ENCODE results near the gene ALG9. TPM values are rescaled to one million over a fixed set of nuclear protein-coding genes. Genes with fewer than 3 reads are reported as not detected.

Gene ALG9
- total RNA-seq, 2 experiments from 2014 or later = 29.2 to 31.1 TPM

DNA sequence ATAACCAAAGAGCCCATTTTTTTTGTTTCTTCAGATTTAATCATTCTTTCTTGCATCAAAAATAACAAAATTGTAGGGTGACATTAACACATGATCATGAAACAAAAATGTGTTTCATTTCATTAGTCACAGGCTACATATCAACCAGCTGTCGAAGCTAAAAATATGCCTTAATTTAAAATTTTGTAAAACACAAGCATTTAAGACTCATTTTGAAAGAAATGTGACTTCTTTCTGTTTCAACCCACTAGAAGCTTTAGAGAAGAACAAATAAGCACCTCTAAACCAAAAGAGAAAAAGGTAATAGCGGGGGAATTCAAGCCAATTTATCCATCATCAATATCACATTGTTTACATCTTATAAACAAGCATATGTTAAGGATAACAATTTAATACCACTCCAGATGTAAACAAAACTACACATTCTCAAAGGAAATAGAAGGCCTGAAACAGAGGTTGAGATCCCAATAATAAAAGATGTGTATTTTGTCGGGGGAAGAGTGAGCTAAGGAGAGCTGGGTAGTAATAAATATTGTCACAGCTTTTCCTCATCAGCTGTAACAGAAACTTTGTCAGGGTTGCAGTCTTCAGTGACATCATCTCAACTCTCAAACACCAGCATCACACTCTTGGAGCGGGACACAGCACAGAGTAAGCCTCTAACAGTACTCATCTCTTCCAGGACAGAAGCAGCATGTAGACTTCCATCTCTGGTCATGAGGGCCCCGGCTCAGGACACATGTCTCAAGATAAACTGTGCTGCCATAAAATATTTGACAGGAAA, 42.0 kb downstream of the ALG9 start:
- CTCF ChIA-PET = interaction anchor here (0.9 to 1.6 kb wide), 2 partner anchors 12 to 225 kb away, joined by 3 to 4 read pairs; no protein-coding TSS in a partner anchor
- Mint-ChIP-seq H3K4me3 (no peak overlapping the region), H3K27ac (no peak overlapping the region), H3K36me3 (ENCODE audit: low read depth) (peaks cover 35% of the 10 kb centered on the region), H3K4me1 (ENCODE audit: low read depth) (no peaks in the 10 kb centered on the region), H3K27me3 (ENCODE audit: low read depth) (no peaks in the 10 kb centered on the region), H3K9me3 (ENCODE audit: insufficient read depth) (no peaks in the 10 kb centered on the region)
- no peak for DNase-seq
- ATAC-seq = no peak
- POLR2A ChIA-PET = no interaction called here

DNA sequence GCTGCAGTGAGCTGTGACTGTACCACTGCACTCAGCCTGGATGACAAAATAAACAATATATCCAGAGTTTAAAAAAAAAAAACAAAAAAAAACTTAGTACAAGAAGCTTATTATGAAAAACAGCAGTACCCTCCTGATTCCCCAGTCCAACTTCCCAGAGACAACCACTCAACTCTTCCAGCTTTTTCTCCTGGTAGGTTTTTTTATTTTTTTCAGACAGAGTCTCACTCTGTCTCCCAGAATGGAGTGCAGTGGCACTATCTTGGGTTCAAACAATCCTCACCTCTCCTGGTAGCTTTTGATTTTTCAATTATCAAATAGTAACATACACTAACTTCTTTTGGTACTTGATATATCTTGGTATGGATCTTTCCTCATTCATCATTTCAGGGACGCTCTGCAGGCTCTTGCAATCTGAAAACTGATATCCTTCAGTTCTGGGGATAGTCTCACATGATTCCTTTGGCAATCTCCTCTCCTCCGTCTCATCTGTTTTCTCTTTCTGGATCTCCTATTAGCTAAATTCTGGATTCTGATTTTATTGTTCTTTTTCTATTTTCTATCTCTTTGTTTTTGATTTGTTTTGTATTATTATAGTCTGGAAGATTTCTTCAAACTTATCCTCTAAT, 44.9 kb downstream of the ALG9 start:
- Mint-ChIP-seq H3K4me3 (no peak overlapping the region), H3K36me3 (ENCODE audit: low read depth) (peaks cover 22% of the 10 kb centered on the region), H3K27ac (no peak overlapping the region), H3K9me3 (ENCODE audit: insufficient read depth) (no peaks in the 10 kb centered on the region), H3K27me3 (ENCODE audit: low read depth) (no peaks in the 10 kb centered on the region), H3K4me1 (ENCODE audit: low read depth) (no peaks in the 10 kb centered on the region)
- ChIA-PET CTCF (interaction anchor here (0.7 to 1.1 kb wide), 2 partner anchors 20 to 49 kb away, joined by 3 to 5 read pairs; no protein-coding TSS in a partner anchor), POLR2A (no interaction called here)
- DNase-seq = no peak
- no peak for ATAC-seq

DNA sequence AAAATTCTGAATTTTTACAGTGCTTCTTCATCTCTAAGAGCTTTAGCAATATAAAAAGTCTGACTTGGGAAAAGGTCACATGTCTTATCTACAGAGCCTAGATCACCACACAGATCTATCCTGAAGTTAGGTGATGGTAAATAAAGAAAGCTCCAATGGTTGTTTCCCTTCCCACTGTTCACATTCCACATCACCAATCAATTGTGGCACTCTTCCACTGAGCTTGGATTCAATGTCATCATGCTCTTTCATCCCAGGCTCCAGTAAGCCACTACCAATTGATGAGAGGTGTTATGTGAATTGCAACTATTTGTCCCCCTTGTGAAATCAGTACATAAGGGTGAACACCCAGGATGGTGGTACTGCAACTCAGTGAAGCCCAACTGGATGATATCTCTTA, 47.8 kb downstream of the ALG9 start:
- Mint-ChIP-seq H3K9me3 (ENCODE audit: insufficient read depth) (no peaks in the 10 kb centered on the region), H3K27ac (no peak overlapping the region), H3K36me3 (ENCODE audit: low read depth) (peaks cover 8% of the 10 kb centered on the region), H3K4me3 (no peak overlapping the region), H3K27me3 (ENCODE audit: low read depth) (no peaks in the 10 kb centered on the region), H3K4me1 (ENCODE audit: low read depth) (no peaks in the 10 kb centered on the region)
- ChIA-PET POLR2A (no interaction called here), CTCF (interaction anchor here (0.9 to 2.2 kb wide), 4 partner anchors 17 to 237 kb away, joined by 3 to 8 read pairs (median 3); no protein-coding TSS in a partner anchor)
- ATAC-seq = no peak
- DNase-seq = no peak

DNA sequence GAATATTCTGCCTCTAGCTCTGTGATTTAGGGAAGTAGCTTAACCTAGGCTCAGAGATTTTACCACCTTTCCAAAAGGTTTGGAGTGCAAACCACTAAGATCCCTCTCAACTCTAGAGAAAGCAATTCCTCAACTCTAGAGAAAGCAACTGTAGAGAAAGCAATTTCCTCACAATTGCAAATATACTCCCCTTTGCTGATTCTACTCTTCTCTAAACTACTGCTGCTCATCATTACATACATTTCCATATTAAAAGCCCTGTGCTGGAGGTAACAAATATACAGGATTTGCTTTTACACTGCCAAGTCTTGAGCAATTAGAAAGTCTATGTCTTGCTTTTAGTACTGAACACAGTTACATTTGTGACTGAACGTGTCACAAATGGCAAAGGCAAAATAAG, 48.2 kb downstream of the ALG9 start:
- ChIA-PET POLR2A (interaction anchor here (0.7 kb wide), 1 partner anchor 10 kb away, joined by 3 read pairs; no protein-coding TSS in a partner anchor), CTCF (interaction anchor here (0.9 to 2.2 kb wide), 4 partner anchors 17 to 236 kb away, joined by 3 to 8 read pairs (median 3); no protein-coding TSS in a partner anchor)
- Mint-ChIP-seq H3K4me1 (ENCODE audit: low read depth) (no peaks in the 10 kb centered on the region), H3K27me3 (ENCODE audit: low read depth) (no peaks in the 10 kb centered on the region), H3K27ac (no peak overlapping the region), H3K4me3 (no peak overlapping the region), H3K36me3 (ENCODE audit: low read depth) (peaks cover 5% of the 10 kb centered on the region), H3K9me3 (ENCODE audit: insufficient read depth) (no peaks in the 10 kb centered on the region)
- no peak for DNase-seq
- ATAC-seq = no peak

DNA sequence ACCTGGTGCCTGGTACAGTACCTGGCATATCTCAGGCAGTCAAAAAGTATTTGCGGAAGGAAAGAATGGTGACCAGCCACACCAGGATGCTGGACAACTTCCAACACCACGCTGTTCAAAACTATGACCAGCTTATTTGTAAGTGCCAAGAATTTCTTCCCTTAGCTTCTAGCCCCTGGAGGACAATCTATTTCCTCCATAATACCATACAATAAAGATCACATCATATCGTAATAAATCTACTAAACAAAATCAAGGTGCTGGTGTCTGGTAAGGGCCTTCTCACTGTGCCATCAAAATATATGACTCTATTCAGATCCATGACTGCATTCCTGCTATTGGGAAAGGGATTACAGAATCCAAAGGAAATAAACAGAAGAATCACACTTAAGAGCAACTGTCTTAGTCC, 51.5 kb downstream of the ALG9 start:
- H3K27ac Mint-ChIP-seq = no peak overlapping the region
- ChIA-PET CTCF (interaction anchor here (0.9 to 1.2 kb wide), 2 partner anchors 43 to 233 kb away, joined by 3 to 4 read pairs; no protein-coding TSS in a partner anchor), POLR2A (no interaction called here)
- H3K36me3 Mint-ChIP-seq (ENCODE audit: low read depth) = peaks cover 2% of the 10 kb centered on the region
- peaks cover 3% of the 10 kb centered on the region for H3K4me1 Mint-ChIP-seq (ENCODE audit: low read depth)
- ATAC-seq (no peak), DNase-seq (no peak)
- no peaks in the 10 kb centered on the region for H3K9me3 Mint-ChIP-seq (ENCODE audit: insufficient read depth)
- no peak overlapping the region for H3K4me3 Mint-ChIP-seq
- no peaks in the 10 kb centered on the region for H3K27me3 Mint-ChIP-seq (ENCODE audit: low read depth)

DNA sequence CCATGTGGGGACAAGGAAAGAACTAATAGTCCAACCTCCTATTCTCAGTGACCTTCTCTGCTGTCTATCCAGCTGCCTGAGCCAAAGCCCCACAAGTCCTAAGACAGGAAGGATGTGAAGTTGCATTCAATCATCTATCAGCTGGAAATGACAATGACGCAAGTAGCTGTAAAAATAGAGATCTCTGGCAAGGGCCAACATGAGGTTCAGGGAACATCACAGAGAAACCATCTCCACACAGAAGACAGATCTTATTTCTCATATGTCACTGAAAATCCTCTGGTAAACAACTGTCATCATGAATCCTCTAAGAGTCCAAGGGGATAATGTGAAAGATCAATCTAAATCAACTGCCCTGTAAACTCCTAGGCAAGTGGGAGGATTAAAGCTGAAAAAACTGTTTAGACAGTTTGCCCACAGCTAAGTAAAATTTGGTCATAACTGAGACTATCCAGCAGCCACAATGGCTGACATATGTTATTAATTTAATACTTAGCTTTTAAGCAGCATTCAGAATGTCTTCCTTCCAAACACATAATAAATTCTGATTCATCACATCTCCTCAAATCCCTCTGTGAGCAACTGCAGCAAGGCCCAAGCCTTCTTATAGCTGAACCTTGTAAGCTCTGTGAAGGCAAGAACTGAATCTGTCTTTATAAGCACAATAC, 52.1 kb downstream of the ALG9 start:
- CTCF ChIA-PET = interaction anchor here (0.9 to 1.2 kb wide), 3 partner anchors 22 to 233 kb away, joined by 3 to 4 read pairs (median 4); no protein-coding TSS in a partner anchor
- ATAC-seq (no peak), DNase-seq (no peak)
- Mint-ChIP-seq H3K27ac (no peak overlapping the region), H3K4me1 (ENCODE audit: low read depth) (peaks cover 3% of the 10 kb centered on the region), H3K27me3 (ENCODE audit: low read depth) (no peaks in the 10 kb centered on the region), H3K4me3 (no peak overlapping the region), H3K36me3 (ENCODE audit: low read depth) (peaks cover 2% of the 10 kb centered on the region), H3K9me3 (ENCODE audit: insufficient read depth) (no peaks in the 10 kb centered on the region)
- POLR2A ChIA-PET = no interaction called here

DNA sequence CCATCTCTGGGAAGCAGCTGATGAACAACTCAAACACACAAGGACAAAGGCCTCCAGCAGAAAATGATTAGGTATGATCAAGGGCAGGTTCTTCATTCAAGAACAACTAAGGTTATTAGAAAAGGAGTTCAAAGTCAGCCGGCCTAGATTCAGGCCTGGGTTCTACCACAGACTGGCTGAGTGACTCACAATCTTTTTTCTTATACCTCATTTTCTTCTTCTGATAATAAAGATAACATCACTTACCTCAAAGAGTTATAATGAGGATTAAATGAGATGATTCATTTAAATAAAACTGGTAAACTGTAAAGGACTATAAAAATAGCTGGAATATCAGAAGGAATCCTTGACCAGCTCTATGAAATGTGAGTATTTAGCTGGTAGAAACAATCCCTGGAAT, 55.9 kb downstream of the ALG9 start:
- H3K4me3 Mint-ChIP-seq = no peak overlapping the region
- H3K27me3 Mint-ChIP-seq (ENCODE audit: low read depth) = no peaks in the 10 kb centered on the region
- H3K36me3 Mint-ChIP-seq (ENCODE audit: low read depth) = peaks cover 13% of the 10 kb centered on the region
- peaks cover 3% of the 10 kb centered on the region for H3K4me1 Mint-ChIP-seq (ENCODE audit: low read depth)
- ChIA-PET CTCF (no interaction called here), POLR2A (no interaction called here)
- no peak for ATAC-seq
- H3K9me3 Mint-ChIP-seq (ENCODE audit: insufficient read depth) = no peaks in the 10 kb centered on the region
- H3K27ac Mint-ChIP-seq = no peak overlapping the region
- no peak for DNase-seq

DNA sequence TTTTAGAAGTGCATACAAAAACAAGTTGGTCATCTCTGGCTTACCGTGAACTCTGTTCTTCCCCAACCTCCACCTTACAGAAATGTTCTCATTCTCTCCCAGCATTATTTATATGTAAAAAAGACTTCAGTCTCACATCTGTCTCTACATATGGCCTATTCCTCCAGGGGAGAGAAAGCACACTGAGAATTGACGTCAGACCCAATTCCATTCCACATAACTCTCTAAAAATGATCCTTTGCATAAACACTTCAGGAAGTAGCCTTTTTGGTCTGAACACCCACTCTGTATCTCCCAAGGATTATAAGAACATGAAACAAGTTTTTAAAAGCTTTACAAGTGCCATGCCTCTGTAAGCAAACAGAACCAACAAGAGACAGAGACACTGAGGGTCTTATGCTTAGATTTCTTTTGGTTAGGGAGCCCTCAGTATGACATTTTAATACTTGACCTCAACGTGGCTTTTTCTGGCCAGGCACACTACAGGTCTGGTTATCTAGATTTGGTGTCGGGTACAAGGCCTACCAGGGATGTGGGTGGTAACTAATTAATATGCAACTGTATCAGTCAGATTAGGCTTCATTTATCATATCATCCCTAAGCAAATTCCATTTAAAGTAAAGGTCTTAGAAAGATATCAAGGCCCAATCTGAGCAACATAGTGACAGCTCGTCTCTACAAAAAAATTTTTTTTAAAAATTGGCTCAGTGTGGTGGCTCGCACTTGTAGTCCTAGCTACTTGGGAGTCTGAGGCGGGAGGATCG, 56.6 kb downstream of the ALG9 start:
- no peak overlapping the region for H3K27ac Mint-ChIP-seq
- ChIA-PET CTCF (no interaction called here), POLR2A (no interaction called here)
- no peaks in the 10 kb centered on the region for H3K27me3 Mint-ChIP-seq (ENCODE audit: low read depth)
- H3K36me3 Mint-ChIP-seq (ENCODE audit: low read depth) = peaks cover 13% of the 10 kb centered on the region
- H3K4me3 Mint-ChIP-seq = no peak overlapping the region
- ATAC-seq (no peak), DNase-seq (no peak)
- H3K4me1 Mint-ChIP-seq (ENCODE audit: low read depth) = peaks cover 3% of the 10 kb centered on the region
- H3K9me3 Mint-ChIP-seq (ENCODE audit: insufficient read depth) = no peaks in the 10 kb centered on the region

DNA sequence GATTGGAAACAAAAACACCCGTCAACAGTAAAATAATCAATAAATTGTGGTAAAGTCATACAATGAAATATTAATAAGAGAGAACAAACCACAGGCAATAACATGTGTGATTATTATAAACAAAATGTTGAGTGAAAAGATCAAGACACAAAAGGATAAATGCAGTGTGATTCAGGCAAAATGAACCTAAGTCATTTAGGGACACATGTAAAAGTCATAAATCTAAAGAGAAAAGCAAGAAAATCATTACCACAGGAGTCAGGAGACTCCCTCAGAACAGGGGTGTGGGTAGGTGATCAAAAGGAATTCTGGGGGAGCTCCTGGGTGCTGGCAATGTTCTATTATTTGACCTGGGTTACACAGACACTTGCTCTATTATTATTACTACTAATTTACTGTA, 57.3 kb downstream of the ALG9 start:
- H3K27me3 Mint-ChIP-seq (ENCODE audit: low read depth) = no peaks in the 10 kb centered on the region
- H3K4me3 Mint-ChIP-seq = no peak overlapping the region
- ChIA-PET CTCF (no interaction called here), POLR2A (no interaction called here)
- H3K36me3 Mint-ChIP-seq (ENCODE audit: low read depth) = peaks cover 13% of the 10 kb centered on the region
- H3K9me3 Mint-ChIP-seq (ENCODE audit: insufficient read depth) = no peaks in the 10 kb centered on the region
- ATAC-seq = no peak
- no peak for DNase-seq
- H3K4me1 Mint-ChIP-seq (ENCODE audit: low read depth) = peaks cover 3% of the 10 kb centered on the region
- H3K27ac Mint-ChIP-seq = no peak overlapping the region

DNA sequence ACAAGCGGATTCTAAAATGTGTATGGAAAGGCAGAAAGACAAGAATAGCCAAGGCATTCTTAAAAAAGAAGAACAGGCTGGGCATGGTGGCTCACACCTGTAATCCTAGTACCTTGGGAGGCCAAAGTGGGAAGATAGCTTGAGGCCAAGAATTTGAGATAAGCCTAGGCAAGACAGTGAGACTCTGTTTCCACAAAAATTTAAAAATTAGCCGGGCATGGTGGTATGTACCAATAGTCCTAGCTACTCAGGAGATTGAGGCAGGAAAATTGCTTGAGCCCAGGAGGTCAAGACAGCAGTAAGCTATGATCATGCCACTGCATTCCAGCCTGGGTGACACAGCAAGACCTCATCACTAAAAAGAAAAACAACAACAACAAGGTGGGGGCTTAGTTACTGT, 59.2 kb downstream of the ALG9 start:
- Mint-ChIP-seq H3K36me3 (ENCODE audit: low read depth) (peaks cover 20% of the 10 kb centered on the region), H3K27ac (no peak overlapping the region), H3K27me3 (ENCODE audit: low read depth) (no peaks in the 10 kb centered on the region), H3K4me1 (ENCODE audit: low read depth) (peaks cover 3% of the 10 kb centered on the region), H3K4me3 (no peak overlapping the region), H3K9me3 (ENCODE audit: insufficient read depth) (no peaks in the 10 kb centered on the region)
- DNase-seq (no peak), ATAC-seq (no peak)
- ChIA-PET POLR2A (no interaction called here), CTCF (interaction anchor here (1.2 kb wide), 1 partner anchor 35 kb away, joined by 3 read pairs; no protein-coding TSS in a partner anchor)

DNA sequence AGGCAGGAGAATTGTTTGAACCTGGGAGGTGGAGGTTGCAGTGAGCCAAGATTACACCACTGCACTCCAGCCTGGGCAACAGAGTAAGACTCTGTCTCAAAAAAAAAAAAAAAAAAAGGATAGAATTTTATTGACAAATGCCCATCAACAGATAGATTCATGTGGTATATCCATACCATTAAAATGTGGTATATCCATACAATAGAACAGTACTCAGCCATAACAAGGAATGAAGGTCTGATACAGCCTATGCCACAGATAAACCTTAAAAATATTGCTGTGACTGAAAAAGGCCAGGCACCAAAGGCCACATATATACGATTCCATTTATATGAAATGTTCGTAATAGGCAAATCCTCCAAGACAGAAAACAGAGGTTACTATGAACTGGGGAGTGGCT, 59.9 kb downstream of the ALG9 start:
- no peaks in the 10 kb centered on the region for H3K27me3 Mint-ChIP-seq (ENCODE audit: low read depth)
- peaks cover 3% of the 10 kb centered on the region for H3K4me1 Mint-ChIP-seq (ENCODE audit: low read depth)
- DNase-seq = no peak
- CTCF ChIA-PET = no interaction called here
- no peak for ATAC-seq
- H3K4me3 Mint-ChIP-seq = no peak overlapping the region
- POLR2A ChIA-PET = no interaction called here
- no peaks in the 10 kb centered on the region for H3K9me3 Mint-ChIP-seq (ENCODE audit: insufficient read depth)
- H3K36me3 Mint-ChIP-seq (ENCODE audit: low read depth) = peaks cover 19% of the 10 kb centered on the region
- no peak overlapping the region for H3K27ac Mint-ChIP-seq
